Measurements from ENCODE around the gene TNIP2. TPM values are rescaled to one million over a fixed set of nuclear protein-coding genes. Genes with fewer than 3 reads are reported as not detected.
A peak's percentile ranks its signal among the peaks of the same experiment; 100 is the strongest.

Gene TNIP2
- total and polyA plus RNA-seq, 2 donors (not counting 1 experiment from before 2014, with no cell fraction given) = 47.6 to 71.9 TPM

- Histone ChIP-seq H3K36me3 (replicated peaks in 1 of 2; ENCODE audit: control extremely low read depth in 1 of 2, control insufficient read depth in 1 of 2, extremely low read depth in 1 of 2, insufficient read depth in 2 of 2, low read length in 1 of 2) (peaks cover 0 to 7% of the 10 kb centered on the region in 2 experiments), H4K20me1 (ENCODE audit: control insufficient read depth, insufficient read depth, low read length, poor library complexity, severe bottlenecking) (peaks cover 29% of the 10 kb centered on the region), H3K27ac (ENCODE audit: low read length in 2 of 2) (peak overlapping the region; percentile 76 to 83), H3K4me1 (ENCODE audit: control insufficient read depth in 2 of 2, insufficient read depth in 2 of 2, low read length in 2 of 2) (peaks cover 69 to 88% of the 10 kb centered on the region in 2 donors), H3K79me2 (ENCODE audit: control insufficient read depth, insufficient read depth, low read length) (peaks cover 75% of the 10 kb centered on the region), H3K27me3 (replicated peaks in 1 of 4; ENCODE audit: control extremely low read depth in 1 of 4, control insufficient read depth in 3 of 4, insufficient read depth in 4 of 4, low read length in 3 of 4) (no peaks in the 10 kb centered on the region), H2AFZ (ENCODE audit: insufficient read depth, low read depth, low read length, poor library complexity, severe bottlenecking) (peak overlapping the region; percentile 24), H3K9me3 (ENCODE audit: control extremely low read depth in 1 of 3, control insufficient read depth in 2 of 3, insufficient read depth in 1 of 3, low read length in 2 of 3) (peaks cover 0 to under 1% (median 0%) of the 10 kb centered on the region in 3 donors), H3K4me2 (replicated peaks; ENCODE audit: low read depth, low read length, poor library complexity, severe bottlenecking) (peak overlapping the region; percentile 86), H3K4me3 (ENCODE audit: control extremely low read depth in 1 of 5, extremely low read depth in 1 of 5, insufficient read depth in 1 of 5, low read depth in 2 of 5, low read length in 4 of 5) (peak overlapping the region in 4 of 5 experiments; percentile 47 to 67 (median 60)), H3K9ac (ENCODE audit: low read length) (peak overlapping the region; percentile 63)
- intact Hi-C loops (cut with micrococcal nuclease) = loop anchor here (2.0 kb wide), 1 partner anchor 15 kb away; no protein-coding TSS in a partner anchor
- TF ChIP-seq CTCF (IDR thresholded peaks at IDR 0.05) = no peak
- no peak for TF ChIP-seq EZH2 (IDR thresholded peaks at IDR 0.05; ENCODE audit: borderline replicate concordance, insufficient read depth, low read depth, low read length, poor library complexity, severe bottlenecking)
- Mint-ChIP-seq H3K27ac (peak overlapping the region; percentile 90), H3K9me3 (ENCODE audit: insufficient read depth) (no peaks in the 10 kb centered on the region), H3K4me1 (peaks cover 70% of the 10 kb centered on the region), H3K4me3 (peak overlapping the region; percentile 83), H3K27me3 (no peaks in the 10 kb centered on the region)
- peak; percentile 57 for DNase-seq
- ChIA-PET CTCF (interaction anchor here (1.1 to 1.9 kb wide), 4 partner anchors 11 to 64 kb away, joined by 4 to 6 read pairs (median 4); no protein-coding TSS in a partner anchor), POLR2A (interaction anchor here (0.9 to 3.0 kb wide), 10 partner anchors 9 to 164 kb away, joined by 3 to 9 read pairs (median 4); no protein-coding TSS in a partner anchor)
- ATAC-seq (ENCODE audit: low read depth) = peak; percentile 19
- 30% methylated on average over 21 of the region's 23 CpGs for WGBS (ENCODE audit: insufficient coverage)
These were observed 41.6 kb upstream of the TNIP2 start for GRCh38 chr4:2797545-2798305.
